IMR-90 (cell line): ENCODE data around the gene RHCE. TPM values are rescaled to one million over a fixed set of nuclear protein-coding genes. Genes with fewer than 3 reads are reported as not detected.
A peak's percentile ranks its signal among the peaks of the same experiment; 100 is the strongest.
"Not testable (repeated sequence)": the region's sequence is repeated elsewhere in the genome, so short reads cannot be mapped to it uniquely, and the experiment has no call there.

Experiments used
- ATAC-seq: fragments of 200-7000 bp; cut with Tn5 transposase; 2 replicates; pipeline ENCODE4 v1.9.1; 2020; ENCODE audit warnings: low read depth, mild to moderate bottlenecking, moderate library complexity
- BruUV-seq: library from RNA; stranded (reverse); fragments of 400-500 nt; replicated peaks from 2 replicates; lab custom pipeline; 2021; lab: Mats Ljungman, UMichigan
- CTCF ChIA-PET: fragments of 300-600 bp; formaldehyde crosslinking; extraction: SDS; loops from one replicate; lab custom pipeline; 2021; ENCODE audit warnings: antibody characterized with exemption; lab: Yijun Ruan, JAX
- POLR2A ChIA-PET: fragments of 300-600 bp; sonication (Branson Sonifier 250); formaldehyde crosslinking; loops from one replicate; lab custom pipeline; 2022; ENCODE audit warnings: antibody characterized with exemption; ENCODE audit not compliant: unreplicated experiment; lab: Charles Lee
- DNase-seq: peaks from one replicate; pipeline ENCODE4 v3.0.0; 2013
- H2AFZ ChIP-seq: replicated peaks from 2 replicates; pipeline ENCODE3; 2013; ENCODE audit warnings: low read length, mild to moderate bottlenecking; ENCODE audit not compliant: poor library complexity
- H2AK5ac ChIP-seq: 2 replicates; pipeline ENCODE4 v1.6.1; 2013; ENCODE audit warnings: low read depth, low read length, inconsistent platforms
- H2AK9ac ChIP-seq: replicated peaks from 2 replicates; pipeline ENCODE3; 2013; ENCODE audit warnings: mild to moderate bottlenecking, low read depth, low read length, moderate library complexity; ENCODE audit not compliant: poor library complexity
- H2BK120ac ChIP-seq: 2 replicates; pipeline ENCODE4 v1.6.1; 2013; ENCODE audit warnings: low read depth, low read length, inconsistent platforms
- H2BK15ac ChIP-seq: 3 replicates; pipeline ENCODE4 v1.6.1; 2013; ENCODE audit warnings: low read depth, low read length, inconsistent platforms
- H2BK20ac ChIP-seq: 2 replicates; pipeline ENCODE4 v1.6.1; 2013; ENCODE audit warnings: low read depth, mild to moderate bottlenecking, inconsistent platforms, low read length, moderate library complexity
- H2BK5ac ChIP-seq: 2 replicates; pipeline ENCODE4 v1.6.1; 2013; ENCODE audit warnings: mild to moderate bottlenecking, low read depth, low read length, inconsistent platforms; ENCODE audit not compliant: poor library complexity, severe bottlenecking
- H3K14ac ChIP-seq: replicated peaks from 2 replicates; pipeline ENCODE4 v1.6.1; 2013; ENCODE audit warnings: low read depth, low read length, inconsistent platforms
- H3K18ac ChIP-seq: 2 replicates; pipeline ENCODE4 v1.6.1; 2013; ENCODE audit warnings: low read depth, low read length, control low read depth
- H3K23ac ChIP-seq: 2 replicates; pipeline ENCODE4 v1.6.1; 2013; ENCODE audit warnings: low read depth, low read length, inconsistent platforms
- H3K27ac ChIP-seq: 2 replicates; pipeline ENCODE4 v1.5.1; 2013; ENCODE audit warnings: mild to moderate bottlenecking, control low read depth, low read length; ENCODE audit not compliant: insufficient read depth
- H3K27me3 ChIP-seq: 2 replicates; pipeline ENCODE4 v1.6.1; 2013; ENCODE audit warnings: low read length; ENCODE audit not compliant: control insufficient read depth, insufficient read depth
- H3K36me3 ChIP-seq: 2 replicates; pipeline ENCODE4 v1.6.1; 2013; ENCODE audit warnings: low read length, mixed read lengths; ENCODE audit not compliant: control insufficient read depth, insufficient read depth
- H3K4ac ChIP-seq: 2 replicates; pipeline ENCODE4 v1.6.1; 2013; ENCODE audit warnings: low read depth, low read length, inconsistent platforms
- H3K4me1 ChIP-seq: 2 replicates; pipeline ENCODE4 v1.6.1; 2013; ENCODE audit warnings: low read length, mixed read lengths; ENCODE audit not compliant: control insufficient read depth, insufficient read depth
- H3K4me2 ChIP-seq: 2 replicates; pipeline ENCODE4 v1.6.1; 2013; ENCODE audit warnings: low read depth, mild to moderate bottlenecking, control low read depth, low read length, moderate library complexity
- H3K4me3 ChIP-seq: 2 replicates; pipeline ENCODE4 v1.5.1; 2013; ENCODE audit warnings: low read depth, mild to moderate bottlenecking, control low read depth, low read length, moderate library complexity; ENCODE audit not compliant: insufficient read depth
- H3K56ac ChIP-seq: 2 replicates; pipeline ENCODE4 v1.6.1; 2013; ENCODE audit warnings: low read length, inconsistent platforms; ENCODE audit not compliant: insufficient read depth; ENCODE audit errors: extremely low read depth
- H3K79me1 ChIP-seq, 2 experiments: 2 replicates each; pipeline ENCODE4 v1.6.1; 2013; ENCODE audit warnings: low read length in 2 of 2, inconsistent platforms in 1 of 2, low read depth in 1 of 2
- H3K9ac ChIP-seq: 2 replicates; pipeline ENCODE4 v1.6.1; 2013; ENCODE audit warnings: low read depth, low read length, control low read depth
- H3K9me1 ChIP-seq: 2 replicates; pipeline ENCODE4 v1.6.1; 2013; ENCODE audit warnings: low read length, inconsistent platforms; ENCODE audit not compliant: insufficient read depth
- H3K9me3 ChIP-seq: 2 replicates; pipeline ENCODE4 v1.6.1; 2013; ENCODE audit warnings: low read length; ENCODE audit not compliant: control insufficient read depth, insufficient read depth
- H4K20me1 ChIP-seq: 2 replicates; pipeline ENCODE4 v1.6.1; 2013; ENCODE audit warnings: low read length, inconsistent platforms; ENCODE audit not compliant: insufficient read depth
- H4K5ac ChIP-seq: 2 replicates; pipeline ENCODE4 v1.6.1; 2013; ENCODE audit warnings: mild to moderate bottlenecking, low read depth, low read length, control low read depth
- H4K8ac ChIP-seq, 2 experiments: 2 replicates each; pipeline ENCODE4 v1.6.1; 2013; ENCODE audit warnings: low read depth in 2 of 2, low read length in 2 of 2, control low read depth in 1 of 2, inconsistent platforms in 1 of 2
- H4K91ac ChIP-seq: 2 replicates; pipeline ENCODE4 v1.6.1; 2013; ENCODE audit warnings: low read depth, low read length, inconsistent platforms; ENCODE audit not compliant: insufficient read depth
- WGBS, 2 experiments: methylation state at CpG; one replicate each; pipeline versions ENCODE4 v1.1.5 to v1.1.7; 2013; ENCODE audit warnings: missing lambda C conversion rate in 2 of 2; ENCODE audit not compliant: insufficient read length in 1 of 2; ENCODE audit errors: extremely low coverage in 2 of 2; 5-methylcytosine and 5-hydroxymethylcytosine counted together
- dilution Hi-C: fragments of 300-500 bp; cut with HindIII; formaldehyde crosslinking; loops from one replicate; pipeline ENCODE4 v1.14.3; 2018; ENCODE audit warnings: low sequenced_read_pairs; ENCODE audit not compliant: unreplicated experiment
- in situ Hi-C: fragments of 300-500 bp; cut with MboI; formaldehyde crosslinking; loops from 3 replicates; pipeline ENCODE4 v1.14.3; 2019; ENCODE audit warnings: low sequenced_read_pairs, inconsistent platforms, mixed read lengths
- intact Hi-C: fragments of 100-400 bp; cut with micrococcal nuclease; formaldehyde crosslinking; loops from 2 replicates; pipeline ENCODE4 v1.10.0; 2022
- polyA plus RNA-seq, 3 experiments: library from polyadenylated mRNA; depleted of rRNA; stranded (reverse); fragments of >200 nt; gene quantifications; 2 replicates each; pipeline ENCODE4 v1.2.3, GENCODE V29; 2012; ENCODE audit warnings: low replicate concordance in 1 of 3
- total RNA-seq: library from RNA; depleted of rRNA; stranded (reverse); fragments of >200 nt; gene quantifications from 2 replicates; pipeline ENCODE4 v1.2.3, GENCODE V29; 2012

Gene RHCE
- total and polyA plus RNA-seq, 2 of the 4 experiments (the other 2 are of a cell fraction): 0.54 to 0.62 TPM

DNA sequence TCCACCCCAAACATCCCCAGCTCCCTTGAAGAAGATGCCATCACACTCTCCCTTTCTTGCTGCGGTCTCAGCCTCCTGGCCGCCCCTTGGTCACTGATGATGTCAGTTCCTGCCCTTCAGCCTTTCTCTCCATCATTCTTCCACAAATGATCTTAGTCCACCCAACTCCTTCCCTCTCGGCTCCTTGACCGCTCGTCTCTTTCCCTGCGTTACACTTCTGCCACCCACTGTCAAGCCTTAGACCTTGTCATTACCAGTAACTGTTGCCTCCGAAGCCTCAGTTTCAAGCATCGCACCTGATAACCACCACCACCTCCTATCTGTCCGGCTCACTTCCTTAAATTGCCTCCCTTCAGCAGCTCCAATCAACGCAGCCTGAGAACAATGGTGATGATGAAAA lies 23.1 kb downstream of the RHCE start:
- H3K18ac ChIP-seq, intact Hi-C loops, H3K23ac ChIP-seq, dilution Hi-C loops, H3K9me1 ChIP-seq, H3K27ac ChIP-seq, H4K5ac ChIP-seq, H3K14ac ChIP-seq, H2AK5ac ChIP-seq, H3K9ac ChIP-seq, H3K4me1 ChIP-seq, H3K79me1 ChIP-seq, H2BK120ac ChIP-seq, H2AFZ ChIP-seq, H2BK15ac ChIP-seq, H3K56ac ChIP-seq, H2AK9ac ChIP-seq, H3K36me3 ChIP-seq, CTCF ChIA-PET, POLR2A ChIA-PET, H3K9me3 ChIP-seq, H3K4me3 ChIP-seq, H4K91ac ChIP-seq, H3K4ac ChIP-seq, H2BK20ac ChIP-seq, ATAC-seq, H4K20me1 ChIP-seq, BruUV-seq, H2BK5ac ChIP-seq, H4K8ac ChIP-seq, H3K4me2 ChIP-seq, in situ Hi-C loops: not testable (repeated sequence)
- peak; percentile 23 for DNase-seq
- H3K27me3 ChIP-seq: peaks cover 10% of the 10 kb centered on the region
- WGBS, 2 experiments: 42% methylated on average over 2 of the region's 10 CpGs; no CpG with 5 or more reads in 1 of the 2 experiments
